Measurements from ENCODE around the gene PBRM1.

Gene PBRM1

GRCh38 chr3:52541050-52541449 is 144.7 kb downstream of the PBRM1 start:
- no peaks in the 10 kb centered on the region for H3K27me3 ChIP-seq (ENCODE audit: insufficient read depth, low read length)
- H3K4me1 ChIP-seq (ENCODE audit: insufficient read depth, low read length): peaks cover 13% of the 10 kb centered on the region
- no peaks in the 10 kb centered on the region for H3K9me3 ChIP-seq (ENCODE audit: insufficient read depth, low read depth, low read length)
- peaks cover 40% of the 10 kb centered on the region for H3K36me3 ChIP-seq (ENCODE audit: insufficient read depth, low read length)
- WGBS: 84% methylated on average over 2 of the region's 2 CpGs
- no peak overlapping the region for H3K9ac ChIP-seq (ENCODE audit: low read depth, low read length)
- H3K27ac ChIP-seq (ENCODE audit: low read depth, low read length): no peak overlapping the region
- no peak overlapping the region for H3K4me3 ChIP-seq (ENCODE audit: low read length)

DNA sequence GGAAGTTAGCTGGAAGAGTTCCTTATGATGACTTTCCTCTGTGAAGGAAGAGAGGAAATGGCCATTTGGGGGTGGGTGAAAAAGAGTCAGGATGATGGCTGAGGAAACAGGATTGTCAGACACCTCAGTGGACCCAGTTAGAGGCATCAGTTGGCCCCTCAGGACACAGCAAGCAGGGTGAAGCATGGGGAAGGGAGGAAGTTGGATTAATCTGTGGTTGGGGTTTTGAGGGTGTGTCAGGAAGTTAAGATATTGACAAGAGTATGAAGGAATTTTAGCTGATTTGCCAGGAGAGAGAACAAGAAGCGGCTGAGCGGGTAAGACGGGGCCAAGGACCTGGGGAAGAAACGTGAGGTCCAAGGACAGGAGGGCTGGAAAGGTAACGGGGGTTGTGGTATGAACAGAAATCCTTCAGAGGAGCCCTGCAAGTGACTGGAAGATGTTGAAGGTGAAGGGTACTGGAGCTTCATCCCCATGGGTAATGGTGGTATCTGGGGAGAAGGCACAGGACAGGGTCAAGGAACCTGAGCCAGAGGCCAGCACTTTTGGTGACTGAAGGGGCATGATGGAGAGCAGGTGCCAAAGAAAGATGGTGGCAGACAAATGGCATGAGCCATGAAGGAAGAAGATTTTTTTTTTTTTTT is 146.6 kb downstream of the PBRM1 start:
- Histone ChIP-seq H3K36me3 (ENCODE audit: insufficient read depth, low read length) (peaks cover 21% of the 10 kb centered on the region), H3K27ac (ENCODE audit: low read depth, low read length) (no peak overlapping the region), H3K4me1 (ENCODE audit: insufficient read depth, low read length) (peaks cover 17% of the 10 kb centered on the region), H3K9ac (ENCODE audit: low read depth, low read length) (no peak overlapping the region), H3K4me3 (ENCODE audit: low read length) (peak overlapping the region; percentile 4; the same call in 1 of the 2 replicates), H3K27me3 (ENCODE audit: insufficient read depth, low read length) (no peaks in the 10 kb centered on the region), H3K9me3 (ENCODE audit: insufficient read depth, low read depth, low read length) (no peaks in the 10 kb centered on the region)
- WGBS: 94% methylated on average over 5 of the region's 5 CpGs

DNA sequence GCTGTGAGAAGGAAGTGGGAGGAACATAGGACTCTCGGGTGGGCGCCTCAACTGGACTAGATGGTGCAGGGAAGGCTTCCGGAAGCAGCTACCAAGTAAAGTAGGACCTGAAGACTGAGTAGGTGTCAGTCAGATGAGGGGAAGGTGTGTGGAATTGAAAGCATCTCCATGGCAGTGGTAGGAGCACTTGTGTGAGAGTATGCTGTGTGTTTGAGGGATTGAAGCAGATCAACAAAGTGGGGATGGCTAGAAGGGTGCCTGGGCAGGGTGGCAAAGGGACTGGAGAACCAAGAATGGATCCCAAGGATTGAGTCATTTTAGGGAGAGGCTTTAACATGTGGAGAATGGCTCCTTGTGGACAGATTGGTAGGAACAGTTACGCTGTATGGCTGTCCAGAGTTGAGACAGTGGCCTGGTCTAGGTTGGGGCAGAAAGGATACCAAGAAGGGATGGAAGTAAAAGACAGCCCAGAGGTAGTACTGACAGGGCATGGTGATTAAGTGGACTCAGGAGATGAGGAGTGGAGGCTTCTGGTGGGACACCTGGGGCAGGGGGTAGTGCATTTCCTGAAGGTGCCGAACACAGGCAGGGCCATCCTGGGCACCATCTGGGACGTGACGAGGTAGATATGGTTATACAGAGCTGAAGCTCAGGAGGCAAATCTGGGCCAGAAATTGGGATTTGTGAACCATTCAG is 147.8 kb downstream of the PBRM1 start:
- Histone ChIP-seq H3K27me3 (ENCODE audit: insufficient read depth, low read length) (no peaks in the 10 kb centered on the region), H3K9ac (ENCODE audit: low read depth, low read length) (peak overlapping the region; percentile 91; the same call in 1 of the 2 replicates), H3K27ac (ENCODE audit: low read depth, low read length) (no peak overlapping the region), H3K4me1 (ENCODE audit: insufficient read depth, low read length) (peaks cover 17% of the 10 kb centered on the region), H3K4me3 (ENCODE audit: low read length) (peak overlapping the region; percentile 85), H3K9me3 (ENCODE audit: insufficient read depth, low read depth, low read length) (no peaks in the 10 kb centered on the region), H3K36me3 (ENCODE audit: insufficient read depth, low read length) (peaks cover 20% of the 10 kb centered on the region)
- WGBS: 88% methylated on average over 7 of the region's 7 CpGs

DNA sequence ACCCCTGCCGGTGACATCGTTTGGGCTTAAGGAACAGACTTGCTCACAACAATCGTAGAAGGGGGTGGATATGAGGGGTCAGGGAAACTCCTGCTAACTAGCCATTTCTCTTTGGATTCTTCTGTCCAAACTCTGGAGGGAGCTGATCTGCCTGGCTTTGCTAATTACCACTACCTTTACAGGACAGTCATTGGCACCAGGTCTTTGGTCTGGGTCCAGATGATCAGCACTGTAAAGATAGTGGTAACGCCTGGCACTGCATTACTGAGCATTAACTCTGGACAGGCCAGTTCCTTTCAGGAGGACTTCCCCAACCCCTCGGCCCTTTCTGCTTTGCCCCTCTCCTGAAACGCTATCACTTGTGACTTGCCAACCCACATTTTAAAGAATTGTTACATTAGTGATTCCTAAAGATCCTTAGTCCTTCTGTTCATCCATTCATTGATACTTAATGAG is 148.5 kb downstream of the PBRM1 start:
- no peaks in the 10 kb centered on the region for H3K27me3 ChIP-seq (ENCODE audit: insufficient read depth, low read length)
- peak overlapping the region; percentile 75 for H3K27ac ChIP-seq (ENCODE audit: low read depth, low read length)
- peak overlapping the region; percentile 85 for H3K4me3 ChIP-seq (ENCODE audit: low read length)
- H3K36me3 ChIP-seq (ENCODE audit: insufficient read depth, low read length): peaks cover 20% of the 10 kb centered on the region
- no peaks in the 10 kb centered on the region for H3K9me3 ChIP-seq (ENCODE audit: insufficient read depth, low read depth, low read length)
- H3K4me1 ChIP-seq (ENCODE audit: insufficient read depth, low read length): peaks cover 22% of the 10 kb centered on the region
- H3K9ac ChIP-seq (ENCODE audit: low read depth, low read length): peak overlapping the region; percentile 91
- WGBS: 14% methylated on average over 6 of the region's 6 CpGs

- peaks cover 18% of the 10 kb centered on the region for H3K36me3 ChIP-seq (ENCODE audit: insufficient read depth, low read length)
- peak within 1 kb of the TSS; percentile 75 for H3K27ac ChIP-seq (ENCODE audit: low read depth, low read length)
- H3K9ac ChIP-seq (ENCODE audit: low read depth, low read length): peak within 1 kb of the TSS; percentile 91
- WGBS: under 1% methylated on average over 65 of the region's 65 CpGs
- peaks cover 27% of the 10 kb centered on the region for H3K4me1 ChIP-seq (ENCODE audit: insufficient read depth, low read length)
- H3K4me3 ChIP-seq (ENCODE audit: low read length): peak within 1 kb of the TSS; percentile 85
- no peaks in the 10 kb centered on the region for H3K9me3 ChIP-seq (ENCODE audit: insufficient read depth, low read depth, low read length)
- no peaks in the 10 kb centered on the region for H3K27me3 ChIP-seq (ENCODE audit: insufficient read depth, low read length)
Observed at GRCh38 chr3:52536369-52537164, 149.1 kb downstream of the PBRM1 start, which contains the start of gene UQCC5. Gene UQCC5, plus strand, starts transcription at chr3:52536605. Its CDS starts 151 bp downstream, at chr3:52536756.

- Histone ChIP-seq H3K27ac (ENCODE audit: low read depth, low read length) (no peak overlapping the region), H3K4me1 (ENCODE audit: insufficient read depth, low read length) (peaks cover 27% of the 10 kb centered on the region), H3K27me3 (ENCODE audit: insufficient read depth, low read length) (no peaks in the 10 kb centered on the region), H3K9me3 (ENCODE audit: insufficient read depth, low read depth, low read length) (no peaks in the 10 kb centered on the region), H3K4me3 (ENCODE audit: low read length) (peak overlapping the region; percentile 32), H3K9ac (ENCODE audit: low read depth, low read length) (no peak overlapping the region), H3K36me3 (ENCODE audit: insufficient read depth, low read length) (peaks cover 13% of the 10 kb centered on the region)
- 18% methylated on average over 7 of the region's 9 CpGs for WGBS
Observed at GRCh38 chr3:52536112-52536368, 149.7 kb downstream of the PBRM1 start.

- Histone ChIP-seq H3K4me3 (ENCODE audit: low read length) (peak overlapping the region; percentile 32), H3K9me3 (ENCODE audit: insufficient read depth, low read depth, low read length) (no peaks in the 10 kb centered on the region), H3K27ac (ENCODE audit: low read depth, low read length) (no peak overlapping the region)
Observed at GRCh38 chr3:52535411-52536111, 150.2 kb downstream of the PBRM1 start.

GRCh38 chr3:52534281-52535183 is 151.2 kb downstream of the PBRM1 start:
- H3K9ac ChIP-seq (ENCODE audit: low read depth, low read length): peak overlapping the region; percentile 69
- H3K9me3 ChIP-seq (ENCODE audit: insufficient read depth, low read depth, low read length): no peaks in the 10 kb centered on the region
- peak overlapping the region; percentile 67 for H3K4me3 ChIP-seq (ENCODE audit: low read length)
- H3K27ac ChIP-seq (ENCODE audit: low read depth, low read length): peak overlapping the region; percentile 63; the same call in 1 of the 2 replicates
- H3K4me1 ChIP-seq (ENCODE audit: insufficient read depth, low read length): peaks cover 27% of the 10 kb centered on the region
- no peaks in the 10 kb centered on the region for H3K27me3 ChIP-seq (ENCODE audit: insufficient read depth, low read length)
- peaks cover 10% of the 10 kb centered on the region for H3K36me3 ChIP-seq (ENCODE audit: insufficient read depth, low read length)
- WGBS: 51% methylated on average over 57 of the region's 57 CpGs

More at GRCh38 chr3:52535411-52536111, 150.2 kb downstream of the PBRM1 start:
- WGBS: 92% methylated on average over 19 of the region's 19 CpGs
- H3K36me3 ChIP-seq (ENCODE audit: insufficient read depth, low read length): peaks cover 13% of the 10 kb centered on the region
- H3K9ac ChIP-seq (ENCODE audit: low read depth, low read length): no peak overlapping the region
- H3K4me1 ChIP-seq (ENCODE audit: insufficient read depth, low read length): peaks cover 27% of the 10 kb centered on the region
- H3K27me3 ChIP-seq (ENCODE audit: insufficient read depth, low read length): no peaks in the 10 kb centered on the region

DNA sequence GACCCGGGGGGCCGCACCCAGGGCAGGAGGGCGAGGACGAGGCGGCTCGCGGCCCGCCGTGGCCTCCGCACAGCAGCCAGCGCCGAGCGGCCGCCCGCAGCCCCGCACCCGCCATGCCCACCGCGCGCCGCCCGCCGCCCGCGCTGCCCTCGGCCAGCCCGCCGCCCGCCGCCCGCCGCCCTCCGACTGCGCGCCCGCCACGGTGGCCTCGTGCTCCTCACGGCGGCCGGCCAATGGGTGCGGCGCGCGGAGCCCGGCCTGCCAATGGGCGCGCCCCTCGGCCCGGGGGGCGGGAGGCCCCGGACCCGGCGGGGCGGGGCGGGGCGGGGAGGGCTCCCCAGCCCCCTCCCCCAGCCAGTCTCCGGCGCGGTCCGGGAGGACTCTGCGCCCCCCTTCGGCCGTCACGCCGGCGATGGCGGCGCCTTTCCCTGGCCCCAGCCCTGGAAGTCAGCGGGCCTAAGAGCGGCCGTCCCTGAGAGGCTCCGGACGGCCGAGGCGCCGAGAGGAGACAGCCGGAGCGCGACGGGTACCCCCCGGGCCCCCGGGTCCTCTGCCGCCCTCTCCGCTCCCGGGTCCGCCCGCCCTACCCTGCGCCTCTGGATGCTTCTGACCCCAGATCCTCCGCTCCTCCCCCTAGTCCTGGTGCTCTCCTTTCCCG is 152.0 kb downstream of the PBRM1 start, which contains the start of gene NT5DC2:
Gene NT5DC2 (minus strand): TSS at position 235 of the 658 bp plus-strand sequence. CDS start 120 bp downstream, at position 115.
- Histone ChIP-seq H3K9ac (ENCODE audit: low read depth, low read length) (peak within 1 kb of the TSS; percentile 86), H3K4me3 (ENCODE audit: low read length) (peak within 1 kb of the TSS; percentile 78), H3K27me3 (ENCODE audit: insufficient read depth, low read length) (no peaks in the 10 kb centered on the region), H3K27ac (ENCODE audit: low read depth, low read length) (peak within 1 kb of the TSS; percentile 63), H3K36me3 (ENCODE audit: insufficient read depth, low read length) (peaks cover 18% of the 10 kb centered on the region), H3K4me1 (ENCODE audit: insufficient read depth, low read length) (peaks cover 27% of the 10 kb centered on the region), H3K9me3 (ENCODE audit: insufficient read depth, low read depth, low read length) (no peaks in the 10 kb centered on the region)
- under 1% methylated on average over 91 of the region's 91 CpGs for WGBS
